GM23338 (cell line): Measurements from ENCODE around the gene SHB. TPM values are rescaled to one million over a fixed set of nuclear protein-coding genes. Genes with fewer than 3 reads are reported as not detected.

Experiments
- ATAC-seq: fragments of 200-7000 bp; cut with Tn5 transposase; 3 replicates; pipeline ENCODE4 v1.9.1; 2020
- DNase-seq: peaks from one replicate; pipeline ENCODE4 v3.0.0-alpha.2; 2015; ENCODE audit warnings: low spot score
- H2AFZ ChIP-seq: fragments of 200-600 bp; sonication (generic); 2 replicates; pipeline ENCODE4 v1.8.0; 2016; ENCODE audit warnings: antibody characterized with exemption, mild to moderate bottlenecking, moderate library complexity
- H3F3A ChIP-seq: fragments of 200-600 bp; sonication (generic); replicated peaks from 2 replicates; pipeline ENCODE4 v1.8.0; 2017; ENCODE audit warnings: antibody characterized with exemption, mixed run types, low read depth
- H3K27ac ChIP-seq: fragments of 200-600 bp; sonication (generic); 2 replicates; pipeline ENCODE4 v1.6.1; 2016; ENCODE audit warnings: low read depth
- H3K27me3 ChIP-seq: fragments of 200-600 bp; sonication (generic); 2 replicates; pipeline ENCODE4 v1.8.0; 2016; ENCODE audit warnings: mild to moderate bottlenecking, mixed run types, moderate library complexity; ENCODE audit not compliant: insufficient read depth
- H3K36me3 ChIP-seq: fragments of 200-600 bp; sonication (generic); 2 replicates; pipeline ENCODE4 v1.8.0; 2016; ENCODE audit warnings: mild to moderate bottlenecking; ENCODE audit not compliant: insufficient read depth
- H3K4me1 ChIP-seq: fragments of 200-600 bp; sonication (generic); 2 replicates; pipeline ENCODE4 v1.8.0; 2016; ENCODE audit warnings: mild to moderate bottlenecking, moderate library complexity; ENCODE audit not compliant: insufficient read depth
- H3K4me2 ChIP-seq: fragments of 200-600 bp; sonication (generic); 2 replicates; pipeline ENCODE4 v1.7.1; 2017; ENCODE audit warnings: mixed run types
- H3K4me3 ChIP-seq: fragments of 200-600 bp; sonication (generic); 2 replicates; pipeline ENCODE4 v1.6.1; 2016; ENCODE audit warnings: mixed run types
- H3K79me2 ChIP-seq: fragments of 200-600 bp; sonication (generic); replicated peaks from 2 replicates; pipeline ENCODE4 v1.8.0; 2017; ENCODE audit warnings: mild to moderate bottlenecking; ENCODE audit not compliant: insufficient read depth
- H3K9me2 ChIP-seq: fragments of 200-600 bp; sonication (generic); 2 replicates; pipeline ENCODE4 v1.8.0; 2017; ENCODE audit not compliant: insufficient read depth
- H4K20me1 ChIP-seq: fragments of 200-600 bp; sonication (generic); replicated peaks from 2 replicates; pipeline ENCODE4 v1.8.0; 2017; ENCODE audit warnings: mild to moderate bottlenecking; ENCODE audit not compliant: insufficient read depth
- H3K27ac Mint-ChIP-seq: 2 replicates; pipeline ENCODE4 v1.8.0; 2020; ENCODE audit warnings: inconsistent platforms, mild to moderate bottlenecking, moderate library complexity, mixed read lengths
- H3K27me3 Mint-ChIP-seq: 3 replicates; pipeline ENCODE4 v1.8.0; 2022; ENCODE audit warnings: low read depth, mild to moderate bottlenecking, moderate library complexity, mixed read lengths, inconsistent platforms; ENCODE audit not compliant: insufficient read depth, poor library complexity
- H3K36me3 Mint-ChIP-seq: 3 replicates; pipeline ENCODE4 v1.8.0; 2021; ENCODE audit warnings: low read depth, mild to moderate bottlenecking, inconsistent platforms, moderate library complexity, mixed read lengths
- H3K4me1 Mint-ChIP-seq: 3 replicates; pipeline ENCODE4 v1.8.0; 2020; ENCODE audit warnings: mild to moderate bottlenecking, inconsistent platforms, mixed read lengths
- H3K4me3 Mint-ChIP-seq: 3 replicates; pipeline ENCODE4 v1.8.0; 2021; ENCODE audit warnings: moderate library complexity, mild to moderate bottlenecking, inconsistent platforms, mixed read lengths
- H3K9me3 Mint-ChIP-seq: 3 replicates; pipeline ENCODE4 v1.8.0; 2020; ENCODE audit warnings: moderate library complexity, mild to moderate bottlenecking, inconsistent platforms, mixed read lengths
- CREB1 ChIP-seq: fragments of 250-450 bp; sonication (Bioruptor Pico); IDR thresholded peaks from 2 replicates; pipeline ENCODE4 v1.5.0; 2020; ENCODE audit warnings: low read depth, mild to moderate bottlenecking, moderate library complexity
- EZH2 ChIP-seq: fragments of 200-600 bp; sonication (generic); IDR thresholded peaks from one replicate; pipeline ENCODE4 v1.8.0; 2017; ENCODE audit warnings: antibody characterized with exemption, mild to moderate bottlenecking, low read depth; ENCODE audit not compliant: unreplicated experiment
- EZH2phosphoT487 ChIP-seq: fragments of 200-600 bp; sonication (generic); IDR thresholded peaks from one replicate; pipeline ENCODE4 v1.8.1; 2018; ENCODE audit warnings: antibody characterized with exemption; ENCODE audit not compliant: unreplicated experiment
- JUNB ChIP-seq: IDR thresholded peaks from one replicate; pipeline ENCODE4 v1.6.1; 2016; ENCODE audit warnings: antibody characterized with exemption; ENCODE audit not compliant: unreplicated experiment
- NANOG ChIP-seq: IDR thresholded peaks from 2 replicates; pipeline ENCODE4 v1.6.1; 2016; ENCODE audit warnings: antibody characterized with exemption, borderline replicate concordance
- POLR2AphosphoS5 ChIP-seq: IDR thresholded peaks from 2 replicates; pipeline ENCODE4 v1.6.1; 2016; ENCODE audit warnings: antibody characterized with exemption, low read depth
- ZNF114 ChIP-seq: fragments of 250-450 bp; sonication (Bioruptor Pico); IDR thresholded peaks from 2 replicates; pipeline ENCODE4 v1.5.0; 2020; ENCODE audit warnings: mild to moderate bottlenecking, moderate library complexity
- ZNF462 ChIP-seq: fragments of 250-450 bp; sonication (Bioruptor Pico); IDR thresholded peaks from 2 replicates; pipeline ENCODE4 v1.5.0; 2020; ENCODE audit warnings: mild to moderate bottlenecking, moderate library complexity
- polyA plus RNA-seq: library from polyadenylated mRNA; unstranded; fragments of >200 nt; fragmentation: Nextera tagmentation; extraction: Ambion mirVana; gene quantifications from 2 replicates; pipeline ENCODE4 v1.2.1, GENCODE V29; 2016
- total RNA-seq: library from RNA; depleted of rRNA; stranded (reverse); fragments of >200 nt; shearing (Covaris generic); gene quantifications from 2 replicates; pipeline ENCODE4 v1.2.3, GENCODE V29; 2014

The SHB gene
- total and polyA plus RNA-seq, 2 experiments from 2014 or later: 1.5 to 14.0 TPM

GRCh38 chr9:37897665-37898064 lies 171.4 kb downstream of the SHB start:
- H3K4me3 Mint-ChIP-seq: no peak overlapping the region
- Histone ChIP-seq H3K36me3 (peaks cover 8% of the 10 kb centered on the region; the same call in 1 of the 2 replicates), H4K20me1 (peaks cover 8% of the 10 kb centered on the region), H3K4me1 (peaks cover 5% of the 10 kb centered on the region), H3K27ac (no peak overlapping the region), H3K4me3 (no peak overlapping the region), H3K4me2 (no peak overlapping the region), H3K9me2 (no peaks in the 10 kb centered on the region), H2AFZ (no peak overlapping the region), H3K79me2 (peaks cover 21% of the 10 kb centered on the region), H3K27me3 (peaks cover 3% of the 10 kb centered on the region; the same call in 1 of the 2 replicates), H3F3A (no peaks in the 10 kb centered on the region)
- peaks cover 48% of the 10 kb centered on the region; the same call in 2 of the 3 replicates for H3K36me3 Mint-ChIP-seq
- no peaks in the 10 kb centered on the region for H3K27me3 Mint-ChIP-seq
- no peak overlapping the region for H3K27ac Mint-ChIP-seq
- TF ChIP-seq NANOG (no peak), EZH2 (no peak), JUNB (no peak), ZNF462 (CRISPR knock-in tag) (no peak), CREB1 (no peak)
- peaks cover 1% of the 10 kb centered on the region; the same call in 2 of the 3 replicates for H3K4me1 Mint-ChIP-seq
- ATAC-seq: no peak
- no peak for DNase-seq
- H3K9me3 Mint-ChIP-seq: no peaks in the 10 kb centered on the region

GRCh38 chr9:37892063-37892462 lies 177.0 kb downstream of the SHB start:
- H3K27me3 Mint-ChIP-seq: no peaks in the 10 kb centered on the region
- ATAC-seq: no peak
- Histone ChIP-seq H3K4me3 (no peak overlapping the region), H3K79me2 (no peaks in the 10 kb centered on the region), H4K20me1 (0 out of 2 replicates have a peak, but pooled peaks cover under 1% of the 10 kb centered on the region), H3K36me3 (peaks cover 4% of the 10 kb centered on the region; the same call in 1 of the 2 replicates), H3K4me1 (no peaks in the 10 kb centered on the region), H3K27me3 (no peaks in the 10 kb centered on the region), H3K9me2 (no peaks in the 10 kb centered on the region), H3K4me2 (no peak overlapping the region), H3K27ac (no peak overlapping the region), H3F3A (no peaks in the 10 kb centered on the region), H2AFZ (no peak overlapping the region)
- no peaks in the 10 kb centered on the region for H3K9me3 Mint-ChIP-seq
- no peak overlapping the region for H3K4me3 Mint-ChIP-seq
- H3K36me3 Mint-ChIP-seq: peaks cover 59% of the 10 kb centered on the region
- H3K27ac Mint-ChIP-seq: no peak overlapping the region
- H3K4me1 Mint-ChIP-seq: no peaks in the 10 kb centered on the region
- DNase-seq: no peak
- TF ChIP-seq POLR2AphosphoS5 (no peak), CREB1 (no peak), ZNF114 (no peak), EZH2phosphoT487 (no peak), NANOG (no peak)
